B cell (primary cell): ENCODE data around the gene PNPLA2. TPM values are rescaled to one million over a fixed set of nuclear protein-coding genes. Genes with fewer than 3 reads are reported as not detected.

Experiments used
- ATAC-seq: fragments of 200-7000 bp; cut with Tn5 transposase; one replicate; pipeline ENCODE4 v1.10.0; 2021; ENCODE audit warnings: low read depth, mild to moderate bottlenecking, moderate number of reproducible peaks, moderate library complexity
- CTCF ChIA-PET: fragments of 350-600 bp; sonication (Branson Sonifier 250); formaldehyde crosslinking; loops from one replicate; lab custom pipeline; 2021; ENCODE audit warnings: antibody characterized with exemption, inconsistent platforms; lab: Charles Lee
- POLR2A ChIA-PET: fragments of 350-600 bp; sonication (Branson Sonifier 250); formaldehyde crosslinking; loops from one replicate; lab custom pipeline; 2021; ENCODE audit warnings: antibody characterized with exemption; lab: Charles Lee
- DNase-seq: peaks from one replicate; pipeline ENCODE4 v3.0.0; 2013
- H2AFZ ChIP-seq: 2 replicates; pipeline ENCODE4 v1.6.1; 2012; ENCODE audit warnings: mild to moderate bottlenecking, low read depth, low read length; ENCODE audit not compliant: insufficient read depth, poor library complexity, severe bottlenecking
- H3K27ac ChIP-seq, 2 donors: 1 replicate in 1 of 2; 2 replicates in 1 of 2; pipeline ENCODE4 v1.5.1; 2012 to 2013; ENCODE audit warnings: low read length in 2 of 2, mild to moderate bottlenecking in 2 of 2, moderate library complexity in 1 of 2
- H3K27me3 ChIP-seq, 4 experiments: fragments of 200-600 bp in 1 of 4; sonication (generic) in 1 of 4; replicated peaks in 1 of 4; 1 replicate in 2 of 4; 2 replicates in 2 of 4; pipeline versions ENCODE4 v1.6.1 to v1.7.0; 2013 to 2016; ENCODE audit warnings: low read length in 3 of 4, mild to moderate bottlenecking in 2 of 4, mixed read lengths in 1 of 4, moderate library complexity in 1 of 4; ENCODE audit not compliant: insufficient read depth in 4 of 4, control insufficient read depth in 3 of 4; ENCODE audit errors: control extremely low read depth in 1 of 4
- H3K36me3 ChIP-seq, 2 experiments: replicated peaks in 1 of 2; 1 replicate in 1 of 2; 2 replicates in 1 of 2; pipeline versions ENCODE4 v1.6.1 to v1.7.1; 2013; ENCODE audit warnings: low read length in 1 of 2; ENCODE audit not compliant: insufficient read depth in 2 of 2, control insufficient read depth in 1 of 2; ENCODE audit errors: control extremely low read depth in 1 of 2, extremely low read depth in 1 of 2
- H3K4me1 ChIP-seq, 2 donors: fragments of 200-600 bp in 1 of 2; sonication (generic) in 1 of 2; 1 replicate in 1 of 2; 2 replicates in 1 of 2; pipeline versions ENCODE4 v1.5.1 to v1.6.1; 2013 to 2017; ENCODE audit warnings: low read length in 2 of 2; ENCODE audit not compliant: control insufficient read depth in 2 of 2, insufficient read depth in 2 of 2
- H3K4me2 ChIP-seq: replicated peaks from 2 replicates; pipeline ENCODE3; 2012; ENCODE audit warnings: mild to moderate bottlenecking, low read depth, low read length; ENCODE audit not compliant: poor library complexity, severe bottlenecking
- H3K4me3 ChIP-seq, 5 experiments: fragments of 200-600 bp in 1 of 5; sonication (generic) in 1 of 5; 1 replicate in 3 of 5; 2 replicates in 2 of 5; pipeline versions ENCODE4 v1.5.1 to v1.7.0; 2011 to 2016; ENCODE audit warnings: low read length in 4 of 5, mild to moderate bottlenecking in 4 of 5, low read depth in 2 of 5, control low read depth in 1 of 5, moderate library complexity in 1 of 5; ENCODE audit not compliant: insufficient read depth in 1 of 5; ENCODE audit errors: control extremely low read depth in 1 of 5, extremely low read depth in 1 of 5
- H3K79me2 ChIP-seq: fragments of 200-600 bp; sonication (generic); one replicate; pipeline ENCODE4 v1.6.0; 2016; ENCODE audit warnings: low read length; ENCODE audit not compliant: control insufficient read depth, insufficient read depth
- H3K9ac ChIP-seq: fragments of 200-600 bp; sonication (generic); 2 replicates; pipeline ENCODE4 v1.6.1; 2017; ENCODE audit warnings: mild to moderate bottlenecking, low read length, moderate library complexity
- H3K9me3 ChIP-seq, 3 donors: one replicate each; pipeline versions ENCODE4 v1.6.1 to v1.7.1; 2013; ENCODE audit warnings: low read length in 2 of 3; ENCODE audit not compliant: control insufficient read depth in 2 of 3, insufficient read depth in 1 of 3; ENCODE audit errors: control extremely low read depth in 1 of 3
- H4K20me1 ChIP-seq: 2 replicates; pipeline ENCODE4 v1.6.0; 2012; ENCODE audit warnings: mild to moderate bottlenecking, low read length; ENCODE audit not compliant: insufficient read depth, control insufficient read depth, poor library complexity, severe bottlenecking
- H3K27ac Mint-ChIP-seq: one replicate; pipeline ENCODE4 v1.8.0; 2021; ENCODE audit warnings: mixed read lengths
- H3K27me3 Mint-ChIP-seq: one replicate; pipeline ENCODE4 v1.8.0; 2021; ENCODE audit warnings: mixed read lengths
- H3K4me1 Mint-ChIP-seq: one replicate; pipeline ENCODE4 v1.8.0; 2021; ENCODE audit warnings: mixed read lengths
- H3K4me3 Mint-ChIP-seq: one replicate; pipeline ENCODE4 v1.8.0; 2021; ENCODE audit warnings: mixed read lengths
- H3K9me3 Mint-ChIP-seq: one replicate; pipeline ENCODE4 v1.8.0; 2022; ENCODE audit warnings: mixed read lengths; ENCODE audit not compliant: insufficient read depth
- EZH2 ChIP-seq: IDR thresholded peaks from 2 replicates; pipeline ENCODE4 v1.6.1; 2012; ENCODE audit warnings: borderline replicate concordance, low read depth, mild to moderate bottlenecking, moderate library complexity, low read length; ENCODE audit not compliant: insufficient read depth, poor library complexity, severe bottlenecking
- WGBS: methylation state at CpG from one replicate; pipeline ENCODE4 v1.1.5; 2013; ENCODE audit warnings: missing lambda C conversion rate; ENCODE audit not compliant: insufficient coverage; 5-methylcytosine and 5-hydroxymethylcytosine counted together
- intact Hi-C: fragments of 100-400 bp; cut with micrococcal nuclease; formaldehyde crosslinking; loops from one replicate; pipeline ENCODE4 v1.10.0; 2022
- polyA plus RNA-seq: library from polyadenylated mRNA; depleted of rRNA; stranded (reverse); fragments of >200 nt; gene quantifications from 2 replicates; pipeline ENCODE4 v1.2.3, GENCODE V29; 2012
- total RNA-seq, 2 donors: library from RNA; stranded (reverse); fragments of 120-200 nt in 1 of 2; gene quantifications; 1 replicate in 1 of 2; 2 replicates in 1 of 2; pipeline versions ENCODE4 v1.2.3 to v1.2.4, GENCODE V29; 2013 to 2022
- TF ChIP-seq, protein P1 (sequence below): fragments of 200-600 bp; IDR thresholded peaks from one replicate; pipeline ENCODE4 v1.8.0; 2022; ENCODE audit warnings: antibody characterized with exemption, mild to moderate bottlenecking

The PNPLA2 gene
- total and polyA plus RNA-seq, 2 donors (not counting 1 experiment from before 2014, with no cell fraction given) = 208 to 276 TPM

DNA sequence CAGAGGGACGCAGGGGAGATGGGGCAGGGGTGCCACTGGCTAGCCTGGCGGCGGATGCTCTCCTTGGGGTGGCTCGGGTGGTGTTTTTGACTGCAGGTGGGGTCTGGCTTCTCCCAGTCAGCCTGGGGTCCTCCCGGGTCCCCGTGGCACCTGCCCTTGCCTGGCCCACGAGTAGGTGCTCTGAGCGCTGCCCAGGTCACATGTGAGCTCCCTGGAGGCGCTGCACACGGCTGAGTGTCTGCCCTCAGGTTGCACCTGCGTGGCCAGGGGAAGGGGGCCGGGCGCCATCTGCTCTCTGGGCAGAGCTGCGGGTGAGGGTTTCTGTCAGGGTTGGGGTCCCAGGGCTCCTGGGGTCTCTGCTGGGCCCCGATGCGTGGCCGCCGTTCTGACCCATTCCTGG is 29.2 kb downstream of the PNPLA2 start:
- no peak overlapping the region for H3K9ac ChIP-seq
- peak overlapping the region; percentile 96 for H3K4me2 ChIP-seq
- peaks cover 8% of the 10 kb centered on the region for H4K20me1 ChIP-seq
- no peak overlapping the region for H2AFZ ChIP-seq
- ATAC-seq (no peak), DNase-seq (peak; percentile 33)
- Mint-ChIP-seq H3K27me3 (peaks cover 3% of the 10 kb centered on the region), H3K4me3 (no peak overlapping the region), H3K9me3 (no peaks in the 10 kb centered on the region), H3K4me1 (peaks cover 20% of the 10 kb centered on the region), H3K27ac (no peak overlapping the region)
- POLR2A ChIA-PET = interaction anchor here (0.9 kb wide), 1 partner anchor 641 kb away, joined by 3 read pairs; the partner anchor contains the start of genes BET1L and RIC8A
- peaks cover 28 to 36% of the 10 kb centered on the region in 2 donors for H3K4me1 ChIP-seq
- H3K79me2 ChIP-seq = no peaks in the 10 kb centered on the region
- no peaks in the 10 kb centered on the region for H3K9me3 ChIP-seq
- no peaks in the 10 kb centered on the region for H3K36me3 ChIP-seq
- no peak overlapping the region for H3K4me3 ChIP-seq
- peaks cover 0 to 48% (median 11%) of the 10 kb centered on the region in 4 experiments for H3K27me3 ChIP-seq
- CTCF ChIA-PET = interaction anchor here (0.8 to 3.1 kb wide), 7 partner anchors 17 to 206 kb away, joined by 3 to 26 read pairs (median 3); no protein-coding TSS in a partner anchor
- no peak overlapping the region for H3K27ac ChIP-seq
- intact Hi-C loops = no loop called here
- WGBS = 63% methylated on average over 17 of the region's 18 CpGs
- TF ChIP-seq, protein P1, sequence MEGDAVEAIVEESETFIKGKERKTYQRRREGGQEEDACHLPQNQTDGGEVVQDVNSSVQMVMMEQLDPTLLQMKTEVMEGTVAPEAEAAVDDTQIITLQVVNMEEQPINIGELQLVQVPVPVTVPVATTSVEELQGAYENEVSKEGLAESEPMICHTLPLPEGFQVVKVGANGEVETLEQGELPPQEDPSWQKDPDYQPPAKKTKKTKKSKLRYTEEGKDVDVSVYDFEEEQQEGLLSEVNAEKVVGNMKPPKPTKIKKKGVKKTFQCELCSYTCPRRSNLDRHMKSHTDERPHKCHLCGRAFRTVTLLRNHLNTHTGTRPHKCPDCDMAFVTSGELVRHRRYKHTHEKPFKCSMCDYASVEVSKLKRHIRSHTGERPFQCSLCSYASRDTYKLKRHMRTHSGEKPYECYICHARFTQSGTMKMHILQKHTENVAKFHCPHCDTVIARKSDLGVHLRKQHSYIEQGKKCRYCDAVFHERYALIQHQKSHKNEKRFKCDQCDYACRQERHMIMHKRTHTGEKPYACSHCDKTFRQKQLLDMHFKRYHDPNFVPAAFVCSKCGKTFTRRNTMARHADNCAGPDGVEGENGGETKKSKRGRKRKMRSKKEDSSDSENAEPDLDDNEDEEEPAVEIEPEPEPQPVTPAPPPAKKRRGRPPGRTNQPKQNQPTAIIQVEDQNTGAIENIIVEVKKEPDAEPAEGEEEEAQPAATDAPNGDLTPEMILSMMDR = no peak
- no peak for TF ChIP-seq EZH2

DNA sequence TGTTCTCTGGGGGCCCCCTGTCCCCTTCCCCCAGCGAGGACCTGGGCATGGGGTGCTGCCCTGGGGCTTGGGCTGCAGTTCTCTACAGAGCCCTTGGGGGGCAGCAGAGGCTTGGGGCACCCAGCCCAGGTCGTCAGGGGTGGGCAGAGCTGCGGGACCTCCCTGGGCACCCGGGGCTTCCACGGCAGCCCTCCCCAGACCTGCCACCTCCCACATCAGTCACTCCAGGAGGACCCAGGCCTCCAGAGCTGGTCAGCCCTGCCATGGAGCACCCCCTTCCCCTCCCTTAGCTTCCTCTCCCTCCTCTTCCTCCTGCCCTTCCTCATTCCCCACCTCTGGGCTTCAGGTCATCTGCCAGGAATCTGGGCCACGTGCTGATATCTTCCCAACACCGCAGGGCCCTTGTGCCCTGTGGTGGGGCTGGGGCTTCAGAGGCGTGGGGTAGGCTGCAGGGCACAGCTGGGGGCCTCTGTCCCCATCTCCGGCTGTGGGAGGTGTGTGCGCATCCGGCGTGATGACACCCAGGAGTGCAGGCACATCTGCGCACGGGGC is 29.7 kb downstream of the PNPLA2 start:
- Histone ChIP-seq H3K79me2 (no peaks in the 10 kb centered on the region), H4K20me1 (peaks cover 8% of the 10 kb centered on the region), H2AFZ (no peak overlapping the region), H3K27me3 (peaks cover 0 to 44% (median 10%) of the 10 kb centered on the region in 4 experiments), H3K36me3 (no peaks in the 10 kb centered on the region), H3K9me3 (no peaks in the 10 kb centered on the region), H3K4me1 (peaks cover 25 to 31% of the 10 kb centered on the region in 2 donors), H3K4me2 (peak overlapping the region; percentile 96), H3K4me3 (peak overlapping the region in 1 of 5 experiments; percentile 51), H3K27ac (no peak overlapping the region), H3K9ac (no peak overlapping the region)
- DNase-seq (peak; percentile 76), ATAC-seq (peak; percentile 75)
- TF ChIP-seq EZH2 = no peak
- TF ChIP-seq, protein P1 = peak; percentile 92
- peaks cover 3% of the 10 kb centered on the region for H3K27me3 Mint-ChIP-seq
- WGBS = 30% methylated on average over 14 of the region's 14 CpGs
- POLR2A ChIA-PET = interaction anchor here (0.9 kb wide), 1 partner anchor 641 kb away, joined by 3 read pairs; the partner anchor contains the start of genes BET1L and RIC8A
- intact Hi-C loops = no loop called here
- no peaks in the 10 kb centered on the region for H3K9me3 Mint-ChIP-seq
- CTCF ChIA-PET = interaction anchor here (0.8 to 3.1 kb wide), 7 partner anchors 17 to 202 kb away, joined by 3 to 26 read pairs (median 3); no protein-coding TSS in a partner anchor
- H3K27ac Mint-ChIP-seq = no peak overlapping the region
- H3K4me3 Mint-ChIP-seq = peak overlapping the region; percentile 80
- H3K4me1 Mint-ChIP-seq = peaks cover 18% of the 10 kb centered on the region
